Retinal pigment epithelial cell (primary cell): ENCODE measurements around the gene GOLGA6L7.
"Not testable (repeated sequence)": the region's sequence is repeated elsewhere in the genome, so short reads cannot be mapped to it uniquely, and the experiment has no call there.

Source experiments
- DNase-seq: peaks from one replicate; pipeline ENCODE4 v3.0.0-alpha.2; 2010; ENCODE audit warnings: low read depth
- H3K4me3 ChIP-seq: 2 replicates; pipeline ENCODE4 v1.5.1; 2011; ENCODE audit warnings: mild to moderate bottlenecking, low read length, control low read depth, moderate library complexity
- TF ChIP-seq, protein P1 (sequence below): conservative IDR thresholded peaks from 2 replicates; pipeline ENCODE4 v1.5.1; 2011; ENCODE audit warnings: low read depth, low read length, control low read depth, inconsistent platforms

GOLGA6L7 gene

DNA sequence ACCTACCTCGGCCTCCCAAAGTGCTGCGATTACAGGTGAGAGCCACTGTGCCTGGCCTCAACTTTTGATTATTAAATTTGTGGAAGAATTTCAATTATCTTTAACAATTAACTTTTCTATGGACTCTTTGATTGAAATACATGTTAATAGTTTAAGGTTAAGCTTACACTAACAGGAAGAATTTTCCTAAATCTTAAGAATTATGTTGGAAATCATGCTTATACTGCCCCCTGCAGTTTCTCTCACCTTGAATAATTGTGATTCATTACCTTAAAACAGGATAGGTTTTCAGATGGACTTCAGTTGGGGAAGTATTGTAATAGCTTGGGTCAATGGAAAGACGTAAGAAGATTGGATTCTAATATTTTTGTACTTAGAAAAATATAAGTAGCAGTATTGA is 54.2 kb downstream of the GOLGA6L7 start:
- H3K4me3 ChIP-seq, DNase-seq: not testable (repeated sequence)
- TF ChIP-seq, protein P1, sequence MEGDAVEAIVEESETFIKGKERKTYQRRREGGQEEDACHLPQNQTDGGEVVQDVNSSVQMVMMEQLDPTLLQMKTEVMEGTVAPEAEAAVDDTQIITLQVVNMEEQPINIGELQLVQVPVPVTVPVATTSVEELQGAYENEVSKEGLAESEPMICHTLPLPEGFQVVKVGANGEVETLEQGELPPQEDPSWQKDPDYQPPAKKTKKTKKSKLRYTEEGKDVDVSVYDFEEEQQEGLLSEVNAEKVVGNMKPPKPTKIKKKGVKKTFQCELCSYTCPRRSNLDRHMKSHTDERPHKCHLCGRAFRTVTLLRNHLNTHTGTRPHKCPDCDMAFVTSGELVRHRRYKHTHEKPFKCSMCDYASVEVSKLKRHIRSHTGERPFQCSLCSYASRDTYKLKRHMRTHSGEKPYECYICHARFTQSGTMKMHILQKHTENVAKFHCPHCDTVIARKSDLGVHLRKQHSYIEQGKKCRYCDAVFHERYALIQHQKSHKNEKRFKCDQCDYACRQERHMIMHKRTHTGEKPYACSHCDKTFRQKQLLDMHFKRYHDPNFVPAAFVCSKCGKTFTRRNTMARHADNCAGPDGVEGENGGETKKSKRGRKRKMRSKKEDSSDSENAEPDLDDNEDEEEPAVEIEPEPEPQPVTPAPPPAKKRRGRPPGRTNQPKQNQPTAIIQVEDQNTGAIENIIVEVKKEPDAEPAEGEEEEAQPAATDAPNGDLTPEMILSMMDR = peak; percentile 25
